Spleen (tissue), 11 donors: ENCODE data around the gene MYL5. TPM values are rescaled to one million over a fixed set of nuclear protein-coding genes. Genes with fewer than 3 reads are reported as not detected.

Source experiments
- DNase-seq: peaks from one replicate; pipeline ENCODE4 v3.0.0-alpha.2; 2020
- H3K27ac ChIP-seq, 8 donors: fragments of 200-600 bp; sonication (generic) in 7 of 8; 1 replicate in 4 of 8; 2 replicates in 4 of 8; pipeline versions ENCODE4 v1.5.0 to v1.8.0; 2016 to 2021; ENCODE audit warnings: inconsistent platforms in 4 of 8, mild to moderate bottlenecking in 4 of 8, moderate library complexity in 1 of 8
- H3K27me3 ChIP-seq, 7 donors: fragments of 200-600 bp; sonication (generic) in 6 of 7; replicated peaks in 1 of 7; 1 replicate in 4 of 7; 2 replicates in 3 of 7; pipeline versions ENCODE4 v1.5.0 to v1.8.0; 2016 to 2021; ENCODE audit warnings: inconsistent platforms in 3 of 7, mild to moderate bottlenecking in 1 of 7
- H3K36me3 ChIP-seq, 6 donors: fragments of 200-600 bp; sonication (generic) in 5 of 6; 1 replicate in 4 of 6; 2 replicates in 2 of 6; pipeline versions ENCODE4 v1.5.0 to v1.8.0; 2016 to 2021; ENCODE audit warnings: inconsistent platforms in 2 of 6
- H3K4me1 ChIP-seq, 6 donors: fragments of 200-600 bp; sonication (generic) in 5 of 6; 1 replicate in 3 of 6; 2 replicates in 3 of 6; pipeline versions ENCODE4 v1.5.0 to v1.8.0; 2016 to 2021; ENCODE audit warnings: inconsistent platforms in 3 of 6
- H3K4me3 ChIP-seq, 8 donors: fragments of 200-600 bp; sonication (generic) in 7 of 8; 1 replicate in 4 of 8; 2 replicates in 4 of 8; pipeline versions ENCODE4 v1.5.0 to v1.8.0; 2016 to 2021; ENCODE audit warnings: inconsistent platforms in 4 of 8, mild to moderate bottlenecking in 4 of 8, moderate library complexity in 2 of 8
- H3K9me3 ChIP-seq, 8 donors: fragments of 200-600 bp; sonication (generic) in 7 of 8; 1 replicate in 4 of 8; 2 replicates in 4 of 8; pipeline versions ENCODE4 v1.5.0 to v1.8.0; 2016 to 2021; ENCODE audit warnings: inconsistent platforms in 4 of 8
- POLR2A ChIP-seq, 3 donors: fragments of 450-650 bp; IDR thresholded peaks; one replicate each; pipeline ENCODE4 v1.5.1; 2017; ENCODE audit warnings: antibody characterized with exemption in 3 of 3, mild to moderate bottlenecking in 1 of 3
- POLR2AphosphoS5 ChIP-seq, 3 donors: sonication (generic); formaldehyde crosslinking; IDR thresholded peaks; one replicate each; pipeline ENCODE4 v1.5.1; 2017; ENCODE audit warnings: antibody characterized with exemption in 3 of 3
- WGBS, 5 donors: extraction: QIAGEN DNeasy Blood & Tissue Kit in 3 of 5; methylation state at CpG; one replicate each; pipeline versions ENCODE4 v1.1.5 to v1.1.7; 2013 to 2018; 5-methylcytosine and 5-hydroxymethylcytosine counted together
- intact Hi-C: fragments of 100-400 bp; cut with DNase I; formaldehyde crosslinking; loops from one replicate; pipeline ENCODE4 v1.15.0; 2023; ENCODE audit warnings: low total_unique reads
- polyA plus RNA-seq, 3 donors: library from polyadenylated mRNA; stranded (reverse); fragments of 200-250 nt; gene quantifications; one replicate each; pipeline ENCODE4 v1.2.1, GENCODE V29; 2013
- total RNA-seq, 7 donors: library from RNA; depleted of rRNA in 3 of 7; stranded (reverse); fragments of >200 nt in 3 of 7; fragmentation: NEBNext Ultra II Directional in 4 of 7; extraction: Animal tissue kit (Norgen Biotek cat#: 25700) in 4 of 7; gene quantifications; one replicate each; pipeline versions ENCODE4 v1.1.0 to v1.2.1, GENCODE V29; 2016 to 2021
- TF ChIP-seq, protein P1 (sequence below), 11 experiments: fragments of 200-600 bp in 7 of 11; fragments of 450-650 bp in 4 of 11; sonication (generic) in 4 of 11; IDR thresholded peaks in 8 of 11; conservative IDR thresholded peaks in 3 of 11; 1 replicate in 7 of 11; 2 replicates in 4 of 11; pipeline versions ENCODE4 v1.4.0 to v1.8.0; 2016 to 2021; ENCODE audit warnings: antibody characterized with exemption in 11 of 11, inconsistent platforms in 4 of 11, mild to moderate bottlenecking in 1 of 11
- donor health status: healthy with polysubstance abuse.
- donor health status: DM: no; HTN: no; CAD: no; lungs with moderate emphysema.
- donor health status: DM: no; HTN: no; CAD: no.
- donor health status: Bipolar disorder and iron deficiency.
- donor health status: healthy.
- donor health status: DM: no; HTN: no; CAD: no.
- donor health status: DM: yes; HTN: yes; CAD: no.

Gene MYL5
- total and polyA plus RNA-seq, 10 donors, result 9.2 to 32.6 (median 19.2) TPM

DNA sequence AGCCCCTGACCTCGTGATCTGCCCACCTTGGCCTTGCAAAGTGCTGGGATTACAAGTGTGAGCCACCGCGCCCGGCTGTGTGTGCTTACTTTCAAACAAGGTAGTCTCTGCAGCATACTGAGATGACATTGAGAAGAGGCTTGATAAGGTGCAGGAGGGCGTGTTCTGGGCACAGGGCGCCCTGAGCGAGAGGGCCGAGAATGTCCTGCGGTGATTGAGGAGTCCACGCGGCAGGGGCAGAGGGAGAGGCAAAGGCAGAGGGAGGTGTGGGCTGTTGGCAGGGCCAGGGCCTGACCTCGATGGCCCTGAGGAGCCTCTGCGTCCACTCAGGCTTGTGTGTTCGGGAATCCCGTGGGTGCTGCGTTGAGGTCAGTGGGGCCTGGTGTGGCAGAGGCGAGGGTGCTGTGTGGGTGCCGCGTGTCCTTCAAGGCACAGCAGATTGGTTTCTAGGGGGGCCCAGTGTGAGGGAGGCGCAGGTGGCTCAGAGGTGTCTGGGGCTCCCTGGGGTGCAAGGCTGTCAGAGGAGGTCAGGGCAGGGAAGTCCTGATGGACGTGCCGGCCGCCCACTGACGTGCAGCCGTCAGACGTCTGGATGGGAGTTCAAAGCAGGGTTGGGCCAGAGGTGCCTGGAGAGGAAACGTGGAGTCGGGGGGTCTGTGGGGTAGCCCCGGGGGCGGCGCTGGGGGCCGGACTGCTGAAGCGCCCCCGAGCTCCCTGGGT is 43.4 kb downstream of the MYL5 start:
- DNase-seq, result no peak

DNA sequence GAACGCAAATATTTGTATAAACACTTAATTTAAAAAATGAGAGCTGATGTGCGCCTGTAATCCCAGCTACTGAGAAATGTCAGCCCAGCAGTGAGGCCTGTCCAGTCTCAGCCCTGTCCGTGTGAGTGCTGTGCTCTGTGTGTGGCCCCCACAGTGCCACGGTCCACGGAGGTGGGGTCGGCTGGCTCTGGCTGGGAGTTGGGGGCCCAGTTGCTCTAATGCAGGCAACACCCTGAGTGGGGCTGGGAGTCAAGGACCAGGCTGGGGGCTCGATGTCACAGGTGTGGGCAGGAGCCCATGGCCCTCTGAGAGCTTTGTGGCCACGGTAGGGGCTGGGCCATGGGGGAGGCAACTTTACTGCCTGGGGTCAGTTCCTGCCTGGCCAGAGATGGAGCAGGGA is 44.1 kb downstream of the MYL5 start:
- Histone ChIP-seq H3K4me1 (peaks cover 2 to 70% (median 25%) of the 10 kb centered on the region in 6 donors), H3K27me3 (no peaks in the 10 kb centered on the region), H3K27ac (no peak overlapping the region), H3K9me3 (no peaks in the 10 kb centered on the region), H3K4me3 (no peak overlapping the region), H3K36me3 (peaks cover 0 to 52% (median 7%) of the 10 kb centered on the region in 6 donors)
- DNase-seq, result no peak
- intact Hi-C loops, result no loop called here
- TF ChIP-seq, protein P1, sequence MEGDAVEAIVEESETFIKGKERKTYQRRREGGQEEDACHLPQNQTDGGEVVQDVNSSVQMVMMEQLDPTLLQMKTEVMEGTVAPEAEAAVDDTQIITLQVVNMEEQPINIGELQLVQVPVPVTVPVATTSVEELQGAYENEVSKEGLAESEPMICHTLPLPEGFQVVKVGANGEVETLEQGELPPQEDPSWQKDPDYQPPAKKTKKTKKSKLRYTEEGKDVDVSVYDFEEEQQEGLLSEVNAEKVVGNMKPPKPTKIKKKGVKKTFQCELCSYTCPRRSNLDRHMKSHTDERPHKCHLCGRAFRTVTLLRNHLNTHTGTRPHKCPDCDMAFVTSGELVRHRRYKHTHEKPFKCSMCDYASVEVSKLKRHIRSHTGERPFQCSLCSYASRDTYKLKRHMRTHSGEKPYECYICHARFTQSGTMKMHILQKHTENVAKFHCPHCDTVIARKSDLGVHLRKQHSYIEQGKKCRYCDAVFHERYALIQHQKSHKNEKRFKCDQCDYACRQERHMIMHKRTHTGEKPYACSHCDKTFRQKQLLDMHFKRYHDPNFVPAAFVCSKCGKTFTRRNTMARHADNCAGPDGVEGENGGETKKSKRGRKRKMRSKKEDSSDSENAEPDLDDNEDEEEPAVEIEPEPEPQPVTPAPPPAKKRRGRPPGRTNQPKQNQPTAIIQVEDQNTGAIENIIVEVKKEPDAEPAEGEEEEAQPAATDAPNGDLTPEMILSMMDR (IDR thresholded peaks at IDR 0.05 in 8 of 11, conservative IDR thresholded peaks at IDR 0.05 in 3 of 11), result no peak
- TF ChIP-seq POLR2AphosphoS5 (IDR thresholded peaks at IDR 0.05) (peak in 1 of 3 donors; percentile 13), POLR2A (IDR thresholded peaks at IDR 0.05) (no peak)
- WGBS, 5 donors, result 82 to 93% (median 89%) methylated on average over 8 of the region's 8 CpGs

More for the DNA sequence above, 43.4 kb downstream of the MYL5 start:
- Histone ChIP-seq H3K4me1 (peaks cover 2 to 71% (median 25%) of the 10 kb centered on the region in 6 donors), H3K9me3 (no peaks in the 10 kb centered on the region), H3K4me3 (no peak overlapping the region), H3K27ac (peak overlapping the region in 1 of 8 donors; percentile 17), H3K36me3 (peaks cover 0 to 46% (median 5%) of the 10 kb centered on the region in 6 donors), H3K27me3 (no peaks in the 10 kb centered on the region)
- TF ChIP-seq, protein P1 (IDR thresholded peaks at IDR 0.05 in 8 of 11, conservative IDR thresholded peaks at IDR 0.05 in 3 of 11), result no peak
- peak in 1 of 3 donors; percentile 44 for TF ChIP-seq POLR2AphosphoS5 (IDR thresholded peaks at IDR 0.05)
- TF ChIP-seq POLR2A (IDR thresholded peaks at IDR 0.05), result no peak
- intact Hi-C loops, result no loop called here
- WGBS, 5 donors, result 82 to 90% (median 88%) methylated on average over 20 to 34 of the region's 34 CpGs

DNA sequence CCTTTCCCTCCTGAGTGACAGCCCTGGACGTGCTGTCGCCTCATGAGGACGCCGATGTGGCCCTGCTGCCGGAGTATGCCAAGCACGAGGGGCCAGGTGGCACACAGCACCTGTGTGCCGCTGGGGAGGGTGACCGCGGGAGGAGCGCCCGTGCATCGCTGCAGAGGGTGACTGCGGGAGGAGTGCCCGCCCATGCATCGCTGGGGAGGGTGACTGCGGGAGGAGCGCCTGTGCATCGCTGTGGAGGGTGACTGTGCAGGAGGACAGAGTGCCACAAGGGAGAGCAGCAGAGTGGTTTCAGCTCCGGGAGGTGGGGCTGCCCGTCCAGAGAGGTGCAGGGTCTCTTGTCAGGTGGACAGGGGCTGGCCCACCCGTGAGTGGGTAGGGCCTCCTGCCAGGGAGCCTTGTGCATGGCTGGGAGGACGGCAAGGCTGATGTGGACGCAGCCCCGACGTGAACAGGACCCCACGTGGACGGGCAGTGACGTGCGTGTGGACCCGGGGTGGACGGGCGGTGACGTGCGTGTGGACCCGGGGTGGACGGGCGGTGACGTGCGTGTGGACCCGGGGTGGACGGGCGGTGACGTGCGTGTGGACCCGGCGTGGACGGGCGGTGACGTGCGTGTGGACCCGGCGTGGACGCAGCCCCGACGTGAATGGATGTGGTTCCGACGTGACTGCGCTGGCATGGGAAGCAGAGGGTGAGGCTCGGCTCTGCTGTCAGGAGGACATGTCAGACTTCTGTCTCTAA is 45.9 kb downstream of the MYL5 start:
- WGBS, 5 donors, result 94 to 97% (median 95%) methylated on average over 56 to 59 of the region's 59 CpGs
- H3K9me3 ChIP-seq, result no peaks in the 10 kb centered on the region
- peaks cover 2 to 71% (median 25%) of the 10 kb centered on the region in 6 donors for H3K4me1 ChIP-seq
- TF ChIP-seq POLR2A (IDR thresholded peaks at IDR 0.05) (no peak), POLR2AphosphoS5 (IDR thresholded peaks at IDR 0.05) (peak in 1 of 3 donors; percentile 22)
- TF ChIP-seq, protein P1 (IDR thresholded peaks at IDR 0.05 in 8 of 11, conservative IDR thresholded peaks at IDR 0.05 in 3 of 11), result no peak
- no peak for DNase-seq
- peaks cover 0 to 47% (median 4%) of the 10 kb centered on the region in 6 donors for H3K36me3 ChIP-seq
- peak overlapping the region in 5 of 8 donors; percentile 1 to 69 (median 59) for H3K27ac ChIP-seq
- H3K4me3 ChIP-seq, result no peak overlapping the region
- intact Hi-C loops, result no loop called here
- no peaks in the 10 kb centered on the region for H3K27me3 ChIP-seq
